ENCODE results near the gene FBXW8. TPM values are rescaled to one million over a fixed set of nuclear protein-coding genes. Genes with fewer than 3 reads are reported as not detected.
A peak's percentile ranks its signal among the peaks of the same experiment; 100 is the strongest.

FBXW8 gene
- total RNA-seq, 1 donor = 24.6 TPM

DNA sequence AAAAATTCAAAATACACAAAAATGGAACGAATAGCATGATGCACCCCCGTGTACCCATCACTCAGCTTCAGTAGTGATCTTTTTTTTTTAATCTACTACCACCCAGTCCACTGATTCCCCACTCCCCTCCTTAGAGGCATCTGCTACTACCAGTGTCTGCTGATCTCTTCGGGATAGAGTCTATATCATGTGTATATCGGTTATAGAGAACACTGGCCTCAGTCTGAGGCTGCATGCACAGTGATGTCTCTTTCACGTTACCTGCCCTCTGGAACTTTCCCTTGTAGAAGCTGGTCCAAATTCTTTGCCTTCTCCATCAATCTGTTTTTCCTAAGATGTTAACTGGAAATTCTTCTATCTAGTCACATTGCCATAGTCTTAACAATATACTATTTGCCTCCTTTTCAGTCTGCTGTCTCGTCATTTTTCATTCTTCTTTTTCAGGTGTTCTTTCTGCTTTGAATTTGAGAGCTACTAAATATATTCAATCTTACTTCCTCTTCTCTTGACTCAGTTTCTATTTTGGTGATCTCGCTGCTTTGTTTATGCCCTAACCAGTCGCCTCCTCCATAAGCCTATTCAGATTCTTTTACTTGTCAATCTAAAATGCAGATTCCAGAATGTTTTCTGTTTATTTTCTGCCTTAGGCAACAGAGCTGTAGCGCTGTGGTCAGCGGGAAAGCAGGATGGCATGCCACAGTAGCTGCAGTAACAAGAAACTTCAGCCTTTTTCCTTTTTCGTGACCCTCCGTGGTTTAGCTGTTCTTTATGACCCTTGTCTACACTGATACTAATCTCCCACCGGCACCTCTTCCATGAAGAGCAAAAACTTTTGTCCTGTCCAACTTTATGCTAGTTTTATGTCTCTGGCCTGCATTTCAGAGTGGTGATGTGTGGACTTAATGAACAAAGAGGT, 67.0 kb downstream of the FBXW8 start:
- no peak overlapping the region for H3K4me3 ChIP-seq (ENCODE audit: low read depth, low read length)
- peak; percentile 18 for DNase-seq (ENCODE audit: low read depth)
- TF ChIP-seq, protein P1, sequence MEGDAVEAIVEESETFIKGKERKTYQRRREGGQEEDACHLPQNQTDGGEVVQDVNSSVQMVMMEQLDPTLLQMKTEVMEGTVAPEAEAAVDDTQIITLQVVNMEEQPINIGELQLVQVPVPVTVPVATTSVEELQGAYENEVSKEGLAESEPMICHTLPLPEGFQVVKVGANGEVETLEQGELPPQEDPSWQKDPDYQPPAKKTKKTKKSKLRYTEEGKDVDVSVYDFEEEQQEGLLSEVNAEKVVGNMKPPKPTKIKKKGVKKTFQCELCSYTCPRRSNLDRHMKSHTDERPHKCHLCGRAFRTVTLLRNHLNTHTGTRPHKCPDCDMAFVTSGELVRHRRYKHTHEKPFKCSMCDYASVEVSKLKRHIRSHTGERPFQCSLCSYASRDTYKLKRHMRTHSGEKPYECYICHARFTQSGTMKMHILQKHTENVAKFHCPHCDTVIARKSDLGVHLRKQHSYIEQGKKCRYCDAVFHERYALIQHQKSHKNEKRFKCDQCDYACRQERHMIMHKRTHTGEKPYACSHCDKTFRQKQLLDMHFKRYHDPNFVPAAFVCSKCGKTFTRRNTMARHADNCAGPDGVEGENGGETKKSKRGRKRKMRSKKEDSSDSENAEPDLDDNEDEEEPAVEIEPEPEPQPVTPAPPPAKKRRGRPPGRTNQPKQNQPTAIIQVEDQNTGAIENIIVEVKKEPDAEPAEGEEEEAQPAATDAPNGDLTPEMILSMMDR (IDR thresholded peaks at IDR 0.05; ENCODE audit: insufficient read depth, low read depth, low read length) = no peak

DNA sequence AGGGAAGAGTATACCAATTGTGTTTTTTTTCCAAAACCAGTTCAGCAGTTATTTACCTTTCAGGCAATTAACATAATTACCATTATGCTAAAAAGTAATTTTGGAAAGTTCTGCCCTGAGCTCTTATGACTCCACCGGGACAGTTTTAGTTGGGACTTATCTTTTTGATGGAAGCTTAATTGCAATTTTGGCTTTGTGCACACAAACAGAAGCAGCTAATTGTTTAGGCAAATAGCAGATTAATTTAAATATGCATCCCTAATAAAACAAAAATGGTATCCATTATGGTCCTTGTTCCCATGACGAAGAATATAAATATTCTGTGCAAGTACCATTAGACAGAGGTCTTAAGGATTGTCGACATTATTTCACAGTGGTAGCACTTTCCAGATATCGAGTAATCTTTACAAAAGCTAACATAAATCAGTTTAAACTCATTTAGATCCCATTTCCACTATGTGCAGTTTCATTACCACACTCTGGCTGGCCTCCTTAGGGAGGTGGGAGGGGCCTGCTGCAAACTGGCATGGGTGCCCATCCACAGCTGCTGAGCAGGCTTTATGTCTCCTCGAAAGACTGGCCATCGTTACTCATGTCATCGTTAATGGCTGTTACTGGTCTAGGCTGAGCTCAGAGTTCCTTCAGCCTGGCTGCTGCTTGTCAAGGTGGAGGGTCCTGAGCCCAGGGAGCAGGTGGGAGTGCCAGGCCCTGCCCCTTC, 68.2 kb downstream of the FBXW8 start:
- H3K4me3 ChIP-seq (ENCODE audit: low read depth, low read length) = no peak overlapping the region
- DNase-seq (ENCODE audit: low read depth) = no peak
- TF ChIP-seq, protein P1 (IDR thresholded peaks at IDR 0.05; ENCODE audit: insufficient read depth, low read depth, low read length) = no peak

DNA sequence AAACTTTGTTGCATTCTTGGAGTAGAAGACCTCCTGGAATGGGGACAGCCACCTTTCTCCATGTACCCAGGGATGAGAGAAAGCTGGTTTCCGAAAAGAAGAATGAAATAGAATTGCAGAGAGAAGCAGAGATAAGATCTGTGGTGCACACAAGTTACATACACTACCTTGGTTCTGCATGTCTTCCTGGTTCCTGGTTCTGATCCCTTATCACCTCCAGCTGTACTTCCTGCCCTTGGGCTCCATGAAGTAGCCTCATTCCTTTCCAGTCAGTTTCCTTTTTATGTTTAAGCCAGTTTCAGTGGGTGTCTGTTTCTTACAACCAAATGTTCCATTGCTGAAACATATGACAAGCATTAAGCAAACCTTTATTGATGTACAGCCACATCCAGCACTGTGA, 69.3 kb downstream of the FBXW8 start:
- no peak overlapping the region for H3K4me3 ChIP-seq (ENCODE audit: low read depth, low read length)
- TF ChIP-seq, protein P1 (IDR thresholded peaks at IDR 0.05; ENCODE audit: insufficient read depth, low read depth, low read length) = no peak
- no peak for DNase-seq (ENCODE audit: low read depth)

DNA sequence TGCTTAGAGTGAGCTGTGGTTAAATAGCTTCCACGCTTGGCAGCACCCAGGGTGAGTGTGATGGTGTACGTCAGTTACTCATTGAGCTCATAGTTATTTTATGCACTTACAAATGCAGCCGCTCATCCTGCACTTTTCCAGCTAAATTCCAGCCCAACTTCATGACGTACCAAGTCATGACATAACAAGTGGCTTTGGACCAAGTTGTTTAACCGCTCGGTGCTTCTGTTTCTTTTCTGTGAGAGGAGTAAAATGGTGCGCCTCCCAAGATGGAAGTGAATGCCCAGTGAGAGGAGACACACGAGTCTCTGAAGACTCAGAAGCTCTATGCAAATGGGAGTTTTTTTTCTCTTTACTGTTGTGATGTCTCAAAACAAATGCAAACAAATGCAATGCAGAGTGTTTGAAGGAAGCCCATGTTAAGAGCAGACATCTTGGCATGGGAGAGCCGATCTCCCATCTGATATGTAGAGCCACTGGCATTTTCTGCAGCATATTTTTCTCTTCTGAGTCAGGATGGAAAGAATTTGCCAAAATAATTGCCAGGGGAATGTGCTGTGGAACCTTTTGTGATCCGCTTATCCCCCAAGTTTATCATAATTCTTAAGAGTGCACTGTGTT, 72.2 kb downstream of the FBXW8 start:
- H3K4me3 ChIP-seq (ENCODE audit: low read depth, low read length) = no peak overlapping the region
- TF ChIP-seq, protein P1 (IDR thresholded peaks at IDR 0.05; ENCODE audit: insufficient read depth, low read depth, low read length) = no peak
- peak; percentile 12 for DNase-seq (ENCODE audit: low read depth)

GRCh38 chr12:116984098-116984497, 73.3 kb downstream of the FBXW8 start:
- no peak for DNase-seq (ENCODE audit: low read depth)
- TF ChIP-seq, protein P1 (IDR thresholded peaks at IDR 0.05; ENCODE audit: insufficient read depth, low read depth, low read length) = no peak
- H3K4me3 ChIP-seq (ENCODE audit: low read depth, low read length) = no peak overlapping the region

- no peak overlapping the region for H3K4me3 ChIP-seq (ENCODE audit: low read depth, low read length)
- no peak for DNase-seq (ENCODE audit: low read depth)
Observed at GRCh38 chr12:116990329-116990728, 79.6 kb downstream of the FBXW8 start.

More at GRCh38 chr12:116990329-116990728, 79.6 kb downstream of the FBXW8 start:
- TF ChIP-seq, protein P1 (IDR thresholded peaks at IDR 0.05; ENCODE audit: insufficient read depth, low read depth, low read length) = no peak

Data from fibroblast of villous mesenchyme (primary cell).